HEK293T (cell line): ENCODE results near the gene INSM1.

ENCODE experiments used
- BHLHE40 ChIP-seq: fragments of 450-650 bp; IDR thresholded peaks from 2 replicates; pipeline ENCODE4 v1.6.1; 2016; ENCODE audit warnings: mild to moderate bottlenecking, moderate library complexity, borderline replicate concordance
- CTBP1 ChIP-seq: fragments of 450-650 bp; IDR thresholded peaks from 2 replicates; pipeline ENCODE4 v1.6.1; 2016; ENCODE audit warnings: borderline replicate concordance
- FOXM1 ChIP-seq: fragments of 450-650 bp; IDR thresholded peaks from 2 replicates; pipeline ENCODE4 v1.6.1; 2017; ENCODE audit warnings: mild to moderate bottlenecking, borderline replicate concordance
- NFRKB ChIP-seq: fragments of 450-650 bp; IDR thresholded peaks from 2 replicates; pipeline ENCODE4 v1.6.1; 2016; ENCODE audit warnings: mild to moderate bottlenecking, moderate library complexity
- SP1 ChIP-seq: fragments of 450-650 bp; IDR thresholded peaks from 2 replicates; pipeline ENCODE4 v1.6.1; 2017
- SUZ12 ChIP-seq: fragments of 450-650 bp; IDR thresholded peaks from 2 replicates; pipeline ENCODE4 v1.6.1; 2016; ENCODE audit warnings: mild to moderate bottlenecking
- TARDBP ChIP-seq: fragments of 450-650 bp; IDR thresholded peaks from 2 replicates; pipeline ENCODE4 v1.6.1; 2016
- ZNF384 ChIP-seq: fragments of 450-650 bp; IDR thresholded peaks from 2 replicates; pipeline ENCODE4 v1.6.1; 2016

DNA sequence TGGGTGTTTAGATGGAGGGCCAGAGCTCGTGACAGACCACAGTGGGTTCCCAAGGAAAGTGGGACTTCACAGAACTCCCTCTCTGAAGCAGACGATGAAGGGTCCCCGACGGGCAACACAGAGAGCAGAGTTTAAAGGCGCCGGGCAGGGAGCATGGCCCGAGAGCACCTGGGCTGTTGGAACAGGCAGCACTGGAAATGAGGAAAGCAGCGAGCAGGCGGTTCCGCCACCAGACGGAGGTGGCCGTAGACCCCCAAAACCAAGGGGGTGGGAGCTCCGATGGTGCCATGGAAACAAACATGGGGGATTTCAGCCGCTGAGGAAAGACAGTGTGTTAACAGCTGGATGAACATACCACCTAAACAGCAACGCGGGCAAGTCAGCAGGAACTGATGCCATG, 27.5 kb upstream of the INSM1 start:
- TF ChIP-seq FOXM1, result no peak
- no peak for TF ChIP-seq NFRKB
- TF ChIP-seq BHLHE40, result no peak
- no peak for TF ChIP-seq ZNF384
- no peak for TF ChIP-seq SP1
- no peak for TF ChIP-seq SUZ12
- no peak for TF ChIP-seq CTBP1
- no peak for TF ChIP-seq TARDBP
